HG03432 (cell line): ENCODE data around the gene SPDYA.
"Not testable (repeated sequence)": the region's sequence is repeated elsewhere in the genome, so short reads cannot be mapped to it uniquely, and the experiment has no call there.

Experiments
- ATAC-seq: cut with Tn5 transposase; IDR thresholded peaks from one replicate; pipeline ENCODE4 v1.9.1; 2021; ENCODE audit warnings: mild to moderate bottlenecking, moderate library complexity; ENCODE audit not compliant: unreplicated experiment

The SPDYA gene

GRCh38 chr2:28810384-28811285, at the start of gene SPDYA:
Gene SPDYA (plus strand): TSS chr2:28810834. CDS start chr2:28816015, 5,181 bp downstream.
- peak; percentile 85 for ATAC-seq

GRCh38 chr2:28761420-28761819, 49.2 kb upstream of the SPDYA start:
- no peak for ATAC-seq

- no peak for ATAC-seq
Measured at GRCh38 chr2:28764909-28765711, 45.5 kb upstream of the SPDYA start.

- no peak for ATAC-seq
Measured at GRCh38 chr2:28766070-28766469, 44.6 kb upstream of the SPDYA start.

DNA sequence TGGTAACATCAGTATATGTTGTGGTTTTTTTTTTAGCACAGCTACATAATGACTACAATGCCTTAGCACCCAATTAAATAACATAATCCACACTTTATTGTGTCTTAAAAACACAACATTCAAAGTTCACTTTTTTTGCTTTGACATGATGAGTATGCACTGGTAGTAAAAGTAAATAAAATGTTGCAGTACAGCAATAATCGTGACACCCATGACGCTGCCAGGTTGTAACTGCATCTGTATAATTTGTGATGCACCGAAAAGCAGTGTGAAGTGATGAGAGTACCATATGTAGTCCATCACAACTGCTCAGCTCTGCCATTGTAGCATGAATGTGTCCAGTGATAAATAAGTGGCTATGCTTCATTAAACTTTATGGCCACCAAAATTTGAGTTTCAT, 43.3 kb upstream of the SPDYA start:
- no peak for ATAC-seq

DNA sequence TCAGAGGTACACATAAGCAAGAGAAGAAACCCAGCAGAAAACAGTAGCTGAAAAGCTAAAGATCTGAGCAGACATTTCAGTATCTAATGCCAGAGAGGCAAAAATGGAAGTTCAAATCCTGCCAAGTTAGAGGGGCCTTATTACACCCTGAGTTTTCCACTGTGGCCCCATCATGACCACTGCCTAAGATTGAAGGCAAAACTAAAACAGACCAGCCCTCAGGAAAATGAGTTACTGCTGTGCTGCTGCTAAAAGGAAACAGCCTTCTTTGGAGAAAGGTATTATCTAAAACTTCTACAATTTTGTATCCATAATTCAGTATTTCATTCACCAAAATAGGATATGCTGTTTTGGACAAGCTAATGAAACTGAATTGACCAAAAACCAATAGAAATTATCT, 42.2 kb upstream of the SPDYA start:
- ATAC-seq, result no peak

- ATAC-seq, result no peak
Measured at GRCh38 chr2:28768952-28769351, 41.7 kb upstream of the SPDYA start.

- ATAC-seq, result no peak
Measured at GRCh38 chr2:28772351-28772750, 38.3 kb upstream of the SPDYA start.

GRCh38 chr2:28776471-28776870, 34.2 kb upstream of the SPDYA start:
- ATAC-seq, result no peak

DNA sequence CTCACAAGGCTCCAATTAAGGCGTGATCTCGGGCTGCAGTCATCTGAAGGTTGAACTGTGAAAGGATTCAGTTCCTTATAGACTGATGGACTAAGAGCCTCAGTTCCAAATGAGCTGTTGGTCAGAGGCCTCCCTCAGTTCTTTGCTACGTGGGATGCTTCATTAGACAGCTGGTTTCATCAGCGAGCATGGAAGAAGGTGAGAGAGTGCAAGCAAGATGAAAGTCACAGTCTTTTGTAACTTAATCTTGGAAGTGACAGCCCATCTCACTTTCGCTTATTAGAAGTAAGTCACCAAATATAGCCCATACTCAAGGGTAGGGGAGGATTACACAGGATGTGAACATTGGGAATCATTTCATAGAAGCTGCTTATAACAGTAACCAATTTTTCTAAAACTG, 32.2 kb upstream of the SPDYA start:
- ATAC-seq, result no peak

DNA sequence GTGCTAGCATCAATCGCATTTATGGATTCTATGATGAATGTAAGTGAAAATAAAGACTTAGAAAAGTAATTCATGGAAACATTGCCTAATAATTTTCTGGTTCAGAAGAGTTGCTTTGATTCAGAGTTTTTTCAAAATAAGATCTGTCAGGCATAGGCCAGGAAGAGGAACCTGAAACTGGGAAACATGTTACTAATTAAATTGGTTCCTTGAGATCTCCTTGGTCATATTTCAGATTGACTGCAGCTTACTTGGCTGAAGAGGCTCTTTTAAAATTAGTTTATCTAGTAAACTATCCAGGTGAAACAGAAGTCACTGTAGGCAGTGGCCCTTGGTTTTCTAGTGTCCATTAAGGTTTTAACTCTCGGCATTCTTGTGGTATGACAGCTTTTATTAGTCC, 31.6 kb upstream of the SPDYA start:
- no peak for ATAC-seq

- no peak for ATAC-seq
Measured at GRCh38 chr2:28780496-28780895, 30.1 kb upstream of the SPDYA start.

DNA sequence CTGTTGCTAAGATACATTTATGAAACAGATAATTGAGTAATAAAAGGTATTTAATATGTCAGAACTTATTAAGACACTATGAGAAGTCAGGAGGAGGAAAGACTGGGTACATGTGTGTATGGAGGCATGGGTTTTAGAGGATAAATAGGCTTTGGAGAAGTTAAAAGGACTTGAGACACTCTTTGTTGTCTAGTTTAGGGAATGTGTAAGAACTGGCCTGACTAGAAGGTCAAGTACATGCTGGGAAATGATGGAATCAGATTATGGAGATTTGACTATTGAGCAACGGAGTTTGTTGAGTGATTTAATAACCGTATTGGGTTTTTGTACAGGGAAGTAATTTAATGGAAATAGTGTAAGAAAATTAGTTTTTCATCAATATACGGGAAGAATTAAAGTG, 28.2 kb upstream of the SPDYA start:
- no peak for ATAC-seq

- ATAC-seq, result not testable (repeated sequence)
Measured at GRCh38 chr2:28784570-28784969, 26.1 kb upstream of the SPDYA start.

DNA sequence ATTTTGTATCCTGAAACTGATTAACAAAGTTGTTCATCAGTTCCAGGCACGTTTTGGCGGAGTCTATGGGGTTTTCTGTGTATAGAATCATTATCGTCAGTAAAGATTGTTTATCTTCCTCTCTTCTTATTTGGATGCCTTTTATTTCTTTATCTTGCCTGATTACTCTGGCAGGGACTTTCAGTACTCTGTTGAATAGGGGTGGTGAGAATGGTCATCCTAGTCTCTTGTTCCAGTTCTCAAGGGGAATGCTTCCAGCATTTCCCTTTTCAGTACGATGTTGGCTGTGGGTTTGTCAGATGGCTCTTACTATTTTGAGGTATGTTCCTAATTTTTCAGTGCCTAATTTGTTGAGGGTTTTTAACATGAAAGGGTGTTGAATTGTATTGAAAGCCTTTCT, 14.0 kb upstream of the SPDYA start:
- ATAC-seq, result no peak

GRCh38 chr2:28801726-28802125, 8.9 kb upstream of the SPDYA start:
- no peak for ATAC-seq

DNA sequence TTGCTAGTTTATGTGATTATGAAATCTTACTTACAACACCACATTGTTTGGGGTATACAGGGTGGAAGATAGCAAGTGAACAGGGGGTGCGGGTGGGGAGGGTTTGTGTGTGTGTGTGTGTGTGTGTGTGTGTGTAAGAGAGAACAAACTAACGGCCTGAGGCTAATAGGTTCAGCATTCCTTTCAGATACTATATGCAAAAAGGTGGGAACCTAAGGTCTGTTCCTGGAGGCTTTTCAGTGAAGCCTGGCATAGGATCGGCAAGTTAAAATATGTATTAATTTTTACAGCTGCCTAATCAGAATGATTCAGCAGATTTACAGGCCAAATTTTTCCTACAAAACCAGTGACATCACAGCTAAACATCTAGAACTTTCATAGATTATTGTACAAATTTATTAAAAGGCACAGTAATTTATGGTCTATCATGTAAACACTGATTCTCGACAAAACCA, 7.6 kb upstream of the SPDYA start:
- no peak for ATAC-seq

DNA sequence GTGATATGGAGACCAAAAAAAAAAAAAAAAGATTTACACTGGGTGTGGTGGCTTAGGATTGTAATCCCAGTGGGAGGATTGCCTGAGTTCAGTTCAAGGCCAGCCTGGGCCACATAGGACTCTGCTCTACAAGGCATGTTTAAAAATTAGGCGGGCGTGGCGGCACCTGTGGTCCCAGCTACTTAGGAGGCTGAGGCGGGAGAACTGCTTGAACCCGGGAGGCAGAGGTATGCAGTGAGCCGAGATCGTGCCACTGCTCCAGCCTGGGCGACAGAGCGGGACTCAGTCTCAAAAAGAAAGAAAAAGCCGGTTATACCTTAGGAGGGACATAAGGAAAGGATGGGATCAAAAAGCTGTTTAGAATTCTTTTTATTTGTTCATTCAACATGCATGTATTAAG, 707 bp upstream of the SPDYA start:
- ATAC-seq, result no peak

- ATAC-seq, result no peak
Measured at GRCh38 chr2:28818053-28818452, 7.4 kb downstream of the SPDYA start.

GRCh38 chr2:28821295-28821958, 10.8 kb downstream of the SPDYA start:
- ATAC-seq, result no peak

DNA sequence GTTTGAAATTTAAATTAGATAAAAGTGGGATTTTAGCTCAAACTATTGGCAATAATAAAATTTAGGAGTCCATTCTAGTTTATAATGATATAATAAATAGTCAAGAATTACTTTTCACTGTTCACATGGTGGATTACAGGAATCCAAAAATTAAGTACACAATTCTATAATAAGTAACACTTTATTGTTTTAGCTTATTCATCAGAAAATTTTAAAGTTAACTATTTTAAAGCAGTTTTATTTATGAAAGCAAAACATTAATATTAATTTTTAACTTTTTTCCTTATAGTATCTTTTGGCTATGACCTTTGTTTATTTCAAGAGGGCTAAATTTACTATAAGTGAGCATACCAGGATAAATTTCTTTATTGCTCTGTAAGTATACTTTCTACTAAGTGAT, 11.4 kb downstream of the SPDYA start:
- no peak for ATAC-seq
